ENCODE data around the gene LUZP4. TPM values are rescaled to one million over a fixed set of nuclear protein-coding genes. Genes with fewer than 3 reads are reported as not detected.
"Not testable (repeated sequence)": the region's sequence is repeated elsewhere in the genome, so short reads cannot be mapped to it uniquely, and the experiment has no call there.

Gene LUZP4
- total RNA-seq, 1 experiment from 2014 or later = not detected

DNA sequence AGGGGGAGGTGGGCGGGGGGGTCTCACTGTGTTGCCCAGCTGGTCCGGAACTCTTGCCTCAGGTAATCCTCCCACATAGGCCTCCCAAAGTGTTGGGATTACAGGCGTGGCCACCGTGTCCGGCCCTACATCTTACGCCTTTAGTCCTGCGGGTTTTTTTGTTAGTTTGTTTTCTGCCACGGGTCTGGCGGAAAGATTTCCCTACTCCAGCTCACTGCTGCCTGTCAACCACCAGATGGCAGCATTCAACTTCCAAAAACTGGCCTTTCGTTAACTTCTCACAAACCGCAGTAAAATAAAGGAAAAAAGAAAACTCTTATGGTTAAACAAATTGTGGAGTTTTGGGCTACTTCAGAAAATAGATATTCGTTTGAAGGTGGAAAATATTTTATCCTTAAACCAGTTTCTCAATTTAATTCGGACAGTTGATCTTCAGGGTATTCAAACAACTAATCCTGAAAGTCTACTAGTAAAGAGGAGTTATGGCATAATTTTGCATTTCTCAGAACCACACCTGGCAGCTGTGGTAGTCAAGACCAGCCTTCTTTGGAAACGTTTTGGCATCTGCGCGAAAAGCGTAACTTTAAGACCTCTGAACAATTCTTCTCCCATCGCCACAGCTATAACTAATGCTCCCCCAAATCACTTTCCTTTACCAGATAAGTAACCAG, 41.1 kb downstream of the LUZP4 start:
- in situ Hi-C loops (cut with HindIII; ENCODE audit: low pct_unique_long_range_greater_than_20kb, low sequenced_read_pairs) = no loop called here
- peak; percentile 42 for DNase-seq (ENCODE audit: low read depth)

GRCh38 chrX:115332832-115333231, 43.3 kb downstream of the LUZP4 start:
- in situ Hi-C loops (cut with HindIII; ENCODE audit: low pct_unique_long_range_greater_than_20kb, low sequenced_read_pairs) = no loop called here
- no peak for DNase-seq (ENCODE audit: low read depth)

- in situ Hi-C loops (cut with HindIII; ENCODE audit: low pct_unique_long_range_greater_than_20kb, low sequenced_read_pairs) = no loop called here
- no peak for DNase-seq (ENCODE audit: low read depth)
These were observed 43.9 kb downstream of the LUZP4 start for GRCh38 chrX:115333446-115333845.

GRCh38 chrX:115337491-115338144, 48.1 kb downstream of the LUZP4 start:
- DNase-seq (ENCODE audit: low read depth) = no peak
- in situ Hi-C loops (cut with HindIII; ENCODE audit: low pct_unique_long_range_greater_than_20kb, low sequenced_read_pairs) = no loop called here

- in situ Hi-C loops (cut with HindIII; ENCODE audit: low pct_unique_long_range_greater_than_20kb, low sequenced_read_pairs) = no loop called here
These were observed 50.0 kb downstream of the LUZP4 start for GRCh38 chrX:115339441-115340025.

DNA sequence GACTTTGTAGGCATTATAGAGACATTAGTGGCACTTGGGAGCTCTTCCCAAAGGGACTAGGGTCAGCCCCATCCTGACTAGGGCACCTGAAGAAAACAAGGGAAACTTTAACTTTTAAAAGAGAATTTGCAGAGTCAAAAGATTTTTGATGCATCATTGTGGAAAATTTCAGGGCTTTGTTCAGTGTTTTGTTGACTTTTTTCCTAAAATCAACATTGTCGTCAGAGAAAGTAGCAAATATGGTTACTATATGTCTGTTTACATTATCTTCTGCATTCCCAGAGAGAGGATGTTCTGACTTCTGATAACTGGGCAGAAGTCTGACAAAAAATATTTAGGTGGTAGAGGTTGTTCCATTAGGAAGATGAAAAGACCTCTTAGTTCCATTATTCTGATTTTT, 51.9 kb downstream of the LUZP4 start:
- in situ Hi-C loops (cut with HindIII; ENCODE audit: low pct_unique_long_range_greater_than_20kb, low sequenced_read_pairs) = no loop called here
- no peak for DNase-seq (ENCODE audit: low read depth)

More at GRCh38 chrX:115339441-115340025, 50.0 kb downstream of the LUZP4 start:
- DNase-seq (ENCODE audit: low read depth) = no peak

- in situ Hi-C loops (cut with HindIII; ENCODE audit: low pct_unique_long_range_greater_than_20kb, low sequenced_read_pairs) = no loop called here
- peak; percentile 79 for DNase-seq (ENCODE audit: low read depth)
These were observed 55.5 kb downstream of the LUZP4 start for GRCh38 chrX:115344885-115345614.

- DNase-seq (ENCODE audit: low read depth) = no peak
- in situ Hi-C loops (cut with HindIII; ENCODE audit: low pct_unique_long_range_greater_than_20kb, low sequenced_read_pairs) = no loop called here
These were observed 56.1 kb downstream of the LUZP4 start for GRCh38 chrX:115345615-115346014.

DNA sequence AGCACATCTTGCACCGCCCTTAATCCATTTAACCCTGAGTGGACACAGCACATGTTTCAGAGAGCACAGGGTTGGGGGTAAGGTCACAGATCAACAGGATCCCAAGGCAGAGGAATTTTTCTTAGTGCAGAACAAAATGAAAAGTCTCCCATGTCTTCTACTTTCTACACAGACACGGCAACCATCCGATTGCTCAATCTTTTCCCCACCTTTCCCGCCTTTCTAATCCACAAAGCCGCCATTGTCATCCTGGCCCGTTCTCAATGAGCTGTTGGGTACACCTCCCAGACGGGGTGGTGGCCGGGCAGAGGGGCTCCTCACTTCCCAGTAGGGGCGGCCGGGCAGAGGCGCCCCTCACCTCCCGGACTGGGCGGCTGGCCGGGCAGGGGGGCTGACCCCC, 57.2 kb downstream of the LUZP4 start:
- DNase-seq (ENCODE audit: low read depth); in situ Hi-C loops (cut with HindIII; ENCODE audit: low pct_unique_long_range_greater_than_20kb, low sequenced_read_pairs): not testable (repeated sequence)

GRCh38 chrX:115348446-115349225, 59.1 kb downstream of the LUZP4 start:
- DNase-seq (ENCODE audit: low read depth) = no peak
- in situ Hi-C loops (cut with HindIII; ENCODE audit: low pct_unique_long_range_greater_than_20kb, low sequenced_read_pairs) = no loop called here

GRCh38 chrX:115350711-115351381, 61.3 kb downstream of the LUZP4 start:
- no peak for DNase-seq (ENCODE audit: low read depth)
- in situ Hi-C loops (cut with HindIII; ENCODE audit: low pct_unique_long_range_greater_than_20kb, low sequenced_read_pairs) = no loop called here

DNA sequence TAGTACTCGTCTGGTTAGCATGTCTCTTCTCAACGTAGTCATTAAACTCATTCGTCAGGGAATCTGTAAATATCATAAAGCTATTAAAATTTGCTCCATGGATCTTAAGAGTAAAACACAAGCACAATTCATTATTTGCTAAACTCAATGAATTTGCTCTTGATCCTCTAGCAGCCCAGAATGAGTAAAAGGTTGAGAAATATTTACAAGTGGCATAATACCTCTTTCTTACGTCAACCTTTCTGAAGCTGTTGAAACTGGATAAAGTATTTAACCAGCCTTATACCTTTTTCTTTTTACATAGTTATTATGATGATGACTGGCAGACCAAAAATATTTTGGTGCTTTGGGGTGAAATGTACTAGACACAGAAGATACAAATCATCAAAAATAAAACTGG, 66.9 kb downstream of the LUZP4 start:
- DNase-seq (ENCODE audit: low read depth) = no peak
- in situ Hi-C loops (cut with HindIII; ENCODE audit: low pct_unique_long_range_greater_than_20kb, low sequenced_read_pairs) = no loop called here

Other genes with a start within 250 kb of the LUZP4 start
- not detected in 2 replicates for gene RBMXL3, start 100.3 kb upstream of the LUZP4 start, total RNA-seq (2014; rRNA removed; shearing (Covaris generic); ENCODE audit: low replicate concordance)
- gene LRCH2, start 55.6 kb upstream of the LUZP4 start, total RNA-seq (2014; rRNA removed; shearing (Covaris generic); ENCODE audit: low replicate concordance) = not detected in 2 replicates